H9 (cell line): ENCODE results near the gene JCHAIN. TPM values are rescaled to one million over a fixed set of nuclear protein-coding genes. Genes with fewer than 3 reads are reported as not detected.

ENCODE experiments used
- DNase-seq: peaks from one replicate; pipeline ENCODE4 v3.0.0-alpha.2; 2017
- H2AFZ ChIP-seq: one replicate; pipeline ENCODE4 v1.6.1; 2013; ENCODE audit warnings: mild to moderate bottlenecking, low read length, control low read depth, moderate library complexity
- H2AK5ac ChIP-seq: 2 replicates; pipeline ENCODE4 v1.6.1; 2013; ENCODE audit warnings: low read length, control low read depth, mixed read lengths; ENCODE audit not compliant: insufficient read length
- H2BK120ac ChIP-seq: one replicate; pipeline ENCODE4 v1.6.1; 2013; ENCODE audit warnings: low read depth, mild to moderate bottlenecking, low read length, control low read depth, inconsistent platforms; ENCODE audit not compliant: poor library complexity, severe bottlenecking
- H2BK12ac ChIP-seq: 2 replicates; pipeline ENCODE4 v1.6.1; 2013; ENCODE audit warnings: low read length, control low read depth, mixed read lengths, low read depth; ENCODE audit not compliant: insufficient read length
- H2BK15ac ChIP-seq: 2 replicates; pipeline ENCODE4 v1.6.1; 2013; ENCODE audit warnings: low read depth, low read length, control low read depth
- H2BK20ac ChIP-seq: one replicate; pipeline ENCODE4 v1.6.1; 2013; ENCODE audit warnings: low read depth, mild to moderate bottlenecking, low read length, control low read depth, inconsistent platforms; ENCODE audit not compliant: poor library complexity, severe bottlenecking
- H2BK5ac ChIP-seq: 2 replicates; pipeline ENCODE4 v1.6.1; 2013; ENCODE audit warnings: low read length, control low read depth, mixed read lengths; ENCODE audit not compliant: insufficient read length
- H3K14ac ChIP-seq: 2 replicates; pipeline ENCODE4 v1.6.1; 2013; ENCODE audit warnings: low read length, control low read depth; ENCODE audit not compliant: insufficient read depth
- H3K18ac ChIP-seq: 2 replicates; pipeline ENCODE4 v1.6.1; 2013; ENCODE audit warnings: low read depth, mild to moderate bottlenecking, mixed read lengths, low read length, control low read depth; ENCODE audit not compliant: insufficient read length
- H3K23ac ChIP-seq: 2 replicates; pipeline ENCODE4 v1.6.1; 2013; ENCODE audit warnings: low read length, control low read depth, mixed read lengths, low read depth; ENCODE audit not compliant: insufficient read length
- H3K23me2 ChIP-seq: 2 replicates; pipeline ENCODE4 v1.6.1; 2013; ENCODE audit warnings: low read depth, mild to moderate bottlenecking, mixed read lengths, low read length, control low read depth; ENCODE audit not compliant: insufficient read length, poor library complexity, severe bottlenecking
- H3K27ac ChIP-seq: 2 replicates; pipeline ENCODE4 v1.5.1; 2013; ENCODE audit warnings: low read length, control low read depth, mixed read lengths, low read depth; ENCODE audit not compliant: insufficient read length
- H3K27me3 ChIP-seq: 2 replicates; pipeline ENCODE4 v1.6.1; 2013; ENCODE audit warnings: low read length, control low read depth, inconsistent platforms; ENCODE audit not compliant: insufficient read depth
- H3K4ac ChIP-seq: 2 replicates; pipeline ENCODE4 v1.6.1; 2013; ENCODE audit warnings: low read depth, mild to moderate bottlenecking, control low read depth, inconsistent platforms, low read length, moderate library complexity
- H3K4me1 ChIP-seq: 2 replicates; pipeline ENCODE4 v1.6.1; 2013; ENCODE audit warnings: low read length, control low read depth, inconsistent platforms; ENCODE audit not compliant: insufficient read depth
- H3K4me2 ChIP-seq: 2 replicates; pipeline ENCODE4 v1.6.1; 2013; ENCODE audit warnings: low read length, control low read depth, mixed read lengths; ENCODE audit not compliant: insufficient read length, insufficient read depth
- H3K56ac ChIP-seq: 2 replicates; pipeline ENCODE4 v1.6.1; 2013; ENCODE audit warnings: low read depth, mild to moderate bottlenecking, mixed read lengths, low read length, control low read depth; ENCODE audit not compliant: insufficient read length
- H3K79me1 ChIP-seq: 2 replicates; pipeline ENCODE4 v1.6.1; 2013; ENCODE audit warnings: low read depth, mild to moderate bottlenecking, moderate library complexity, low read length, control low read depth, inconsistent platforms; ENCODE audit not compliant: insufficient read depth, poor library complexity, severe bottlenecking
- H3K79me2 ChIP-seq: 2 replicates; pipeline ENCODE4 v1.6.1; 2013; ENCODE audit warnings: low read length, control low read depth, inconsistent platforms; ENCODE audit not compliant: insufficient read depth
- H3K9ac ChIP-seq: 2 replicates; pipeline ENCODE4 v1.6.1; 2013; ENCODE audit warnings: low read length, control low read depth, mixed read lengths; ENCODE audit not compliant: insufficient read length; ENCODE audit errors: extremely low read depth
- H3K9me3 ChIP-seq: one replicate; pipeline ENCODE4 v1.6.1; 2013; ENCODE audit warnings: low read depth, low read length, inconsistent platforms; ENCODE audit not compliant: control insufficient read depth
- H3T11ph ChIP-seq: one replicate; pipeline ENCODE4 v1.6.1; 2013; ENCODE audit warnings: mild to moderate bottlenecking, low read length, control low read depth, inconsistent platforms
- H4K20me1 ChIP-seq: one replicate; pipeline ENCODE4 v1.6.1; 2013; ENCODE audit not compliant: control insufficient read depth, insufficient read length, insufficient read depth
- H4K5ac ChIP-seq: 2 replicates; pipeline ENCODE4 v1.6.1; 2013; ENCODE audit warnings: low read depth, mild to moderate bottlenecking, mixed read lengths, low read length, control low read depth; ENCODE audit not compliant: insufficient read length
- H4K8ac ChIP-seq: replicated peaks from 2 replicates; pipeline ENCODE4 v1.6.1; 2013; ENCODE audit warnings: low read length, control low read depth, mixed read lengths, low read depth; ENCODE audit not compliant: insufficient read length
- H4K91ac ChIP-seq: 2 replicates; pipeline ENCODE4 v1.6.1; 2013; ENCODE audit warnings: low read depth, mild to moderate bottlenecking, moderate library complexity, mixed read lengths, low read length, control low read depth; ENCODE audit not compliant: insufficient read length
- H3K27ac Mint-ChIP-seq, 3 experiments: 2 replicates in 2 of 3; 3 replicates in 1 of 3; pipeline ENCODE4 v1.8.0; 2020 to 2021; ENCODE audit warnings: mixed read lengths in 3 of 3, mild to moderate bottlenecking in 1 of 3, moderate library complexity in 1 of 3
- H3K27me3 Mint-ChIP-seq: 2 replicates; pipeline ENCODE4 v1.8.0; 2021; ENCODE audit warnings: low read depth, mild to moderate bottlenecking, moderate library complexity, mixed read lengths
- H3K36me3 Mint-ChIP-seq, 3 experiments: 2 replicates in 2 of 3; 3 replicates in 1 of 3; pipeline ENCODE4 v1.8.0; 2020 to 2021; ENCODE audit warnings: low read depth in 3 of 3, mixed read lengths in 3 of 3; ENCODE audit not compliant: insufficient read depth in 1 of 3
- H3K4me1 Mint-ChIP-seq, 2 experiments: 2 replicates each; pipeline ENCODE4 v1.8.0; 2020; ENCODE audit warnings: mixed read lengths in 2 of 2
- H3K4me3 Mint-ChIP-seq, 2 experiments: 2 replicates in 1 of 2; 3 replicates in 1 of 2; pipeline ENCODE4 v1.8.0; 2020 to 2021; ENCODE audit warnings: mild to moderate bottlenecking in 2 of 2, mixed read lengths in 2 of 2, moderate library complexity in 1 of 2
- H3K9me3 Mint-ChIP-seq, 2 experiments: 2 replicates in 1 of 2; 3 replicates in 1 of 2; pipeline ENCODE4 v1.8.0; 2020; ENCODE audit warnings: mild to moderate bottlenecking in 2 of 2, mixed read lengths in 2 of 2, moderate library complexity in 1 of 2
- CTCF ChIP-seq: fragments of 200-600 bp; sonication (generic); conservative IDR thresholded peaks from 3 replicates; pipeline ENCODE4 v1.8.0; 2021; ENCODE audit warnings: antibody characterized with exemption, mild to moderate bottlenecking
- WGBS: extraction: QIAGEN DNeasy Blood & Tissue Kit; methylation state at CpG from one replicate; pipeline ENCODE4 v1.1.7; 2013; ENCODE audit warnings: missing lambda C conversion rate, low lambda C conversion rate, mixed read lengths; ENCODE audit not compliant: insufficient read length; ENCODE audit errors: extremely low coverage; 5-methylcytosine and 5-hydroxymethylcytosine counted together
- total RNA-seq: library from RNA; stranded (reverse); gene quantifications from 2 replicates; pipeline ENCODE4 v1.2.1, GENCODE V29; 2021

The JCHAIN gene
- total RNA-seq, 1 experiment from 2014 or later = not detected

GRCh38 chr4:70687821-70688794 lies 21.8 kb upstream of the JCHAIN start, which contains the start of gene UTP3:
Gene UTP3, plus strand, starts transcription at chr4:70688532. Its CDS starts 146 bp downstream, at chr4:70688678.
- Histone ChIP-seq H3K79me2 (peaks cover 14% of the 10 kb centered on the region), H3K27ac (peak within 1 kb of the TSS; percentile 63), H3K9ac (peak within 1 kb of the TSS; percentile 95), H2AFZ (peak within 1 kb of the TSS; percentile 89), H3K79me1 (no peaks in the 10 kb centered on the region), H3T11ph (no peak within 1 kb of the TSS), H2BK5ac (peak within 1 kb of the TSS; percentile 10), H2AK5ac (no peak within 1 kb of the TSS), H3K4me2 (peak within 1 kb of the TSS; percentile 97), H4K20me1 (no peaks in the 10 kb centered on the region), H3K4ac (no peak within 1 kb of the TSS; the same call in 1 of the 2 replicates), H2BK15ac (no peak within 1 kb of the TSS), H3K4me1 (peaks cover 5% of the 10 kb centered on the region), H3K23ac (no peak within 1 kb of the TSS), H3K23me2 (peaks cover 15% of the 10 kb centered on the region), H2BK12ac (no peak within 1 kb of the TSS), H3K18ac (peak within 1 kb of the TSS; percentile 84), H2BK20ac (no peak within 1 kb of the TSS), H2BK120ac (no peak within 1 kb of the TSS), H4K5ac (peak within 1 kb of the TSS; percentile 80), H3K56ac (peak within 1 kb of the TSS; percentile 30), H3K27me3 (no peaks in the 10 kb centered on the region), H3K9me3 (no peaks in the 10 kb centered on the region), H3K14ac (peak within 1 kb of the TSS; percentile 79), H4K91ac (no peak within 1 kb of the TSS), H4K8ac (peak within 1 kb of the TSS; percentile 25)
- H3K9me3 Mint-ChIP-seq = no peaks in the 10 kb centered on the region; a peak in 1 of 5 replicates
- H3K4me3 Mint-ChIP-seq = peak within 1 kb of the TSS; percentile 96 to 100
- peak; percentile 99 for TF ChIP-seq CTCF
- peaks cover 21 to 28% of the 10 kb centered on the region in 2 experiments for H3K4me1 Mint-ChIP-seq
- WGBS = no CpG with 5 or more reads among the region's 70 CpGs
- H3K27ac Mint-ChIP-seq = peak within 1 kb of the TSS; percentile 98 to 100 (median 99)
- DNase-seq = peak; percentile 94
- peaks cover 3% of the 10 kb centered on the region; the same call in 1 of the 2 replicates for H3K27me3 Mint-ChIP-seq
- peaks cover 8 to 31% (median 26%) of the 10 kb centered on the region in 3 experiments; a peak in 6 of 7 replicates for H3K36me3 Mint-ChIP-seq
